Bronchial epithelial cell (primary cell): ENCODE measurements around the gene ACVR2B. TPM values are rescaled to one million over a fixed set of nuclear protein-coding genes. Genes with fewer than 3 reads are reported as not detected.
A peak's percentile ranks its signal among the peaks of the same experiment; 100 is the strongest.

Experiments
- DNase-seq: peaks from one replicate; pipeline ENCODE4 v3.0.0-alpha.2; 2010; ENCODE audit warnings: low read depth
- FAIRE-seq: peaks from 2 replicates; lab custom pipeline; 2011; peaks lifted over from hg19 to GRCh38; lab: Jason Lieb, UNC
- H3K27me3 ChIP-seq: 2 replicates; pipeline ENCODE4 v1.5.1; 2011; ENCODE audit warnings: low read length; ENCODE audit not compliant: control insufficient read depth, insufficient read depth
- H3K36me3 ChIP-seq: 2 replicates; pipeline ENCODE4 v1.5.1; 2011; ENCODE audit warnings: low read length; ENCODE audit not compliant: control insufficient read depth, insufficient read depth
- H3K4me3 ChIP-seq: 2 replicates; pipeline ENCODE4 v1.5.1; 2011; ENCODE audit warnings: mild to moderate bottlenecking, low read depth, low read length, control low read depth
- total RNA-seq: library from RNA; depleted of rRNA; stranded (reverse); fragments of >200 nt; gene quantifications from 2 replicates; pipeline ENCODE4 v1.2.1, GENCODE V29; 2014
- TF ChIP-seq, protein P1 (sequence below): IDR thresholded peaks from 2 replicates; pipeline ENCODE4 v1.5.1; 2011; ENCODE audit warnings: mild to moderate bottlenecking, moderate library complexity, low read length, control low read depth, inconsistent platforms; ENCODE audit not compliant: insufficient read depth, severe bottlenecking

The ACVR2B gene
- total RNA-seq, 1 donor from 2014 or later = 4.5 TPM

DNA sequence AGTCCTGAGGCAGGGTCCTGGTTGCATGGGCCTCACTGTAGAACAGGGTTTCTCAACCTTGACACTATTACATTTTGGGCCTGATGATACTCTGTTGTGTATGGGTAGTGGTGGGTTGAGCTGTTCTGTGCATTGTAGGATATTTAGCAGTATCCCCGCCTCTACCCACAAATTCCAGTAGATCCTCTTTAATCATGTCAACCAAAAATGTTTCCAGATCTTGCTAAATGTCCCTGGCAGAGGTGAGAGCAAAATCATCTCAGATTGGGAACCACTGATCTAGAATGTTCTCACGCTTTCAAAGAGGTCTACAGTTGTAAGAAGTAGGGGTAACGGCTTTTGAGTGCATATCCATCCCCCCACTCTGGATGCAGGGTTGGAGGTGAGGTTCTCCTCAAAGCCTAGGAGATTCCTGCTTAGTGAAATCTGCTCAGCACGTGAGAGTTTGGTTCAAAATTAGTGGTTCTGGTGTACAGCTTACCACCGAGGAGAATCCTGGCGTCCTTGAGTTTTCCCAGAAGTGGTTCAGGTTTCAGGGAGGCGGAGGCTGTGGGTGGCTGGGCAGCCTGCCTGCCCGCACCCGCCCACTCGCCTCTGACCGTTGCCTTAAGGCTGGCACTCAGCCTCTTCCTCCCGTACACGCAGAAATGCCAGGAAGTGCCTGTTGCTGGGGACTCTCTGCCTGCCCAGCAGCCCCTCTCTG, 5.3 kb downstream of the ACVR2B start:
- peak; percentile 57 for DNase-seq
- Histone ChIP-seq H3K36me3 (no peaks in the 10 kb centered on the region), H3K27me3 (no peaks in the 10 kb centered on the region), H3K4me3 (peak overlapping the region; percentile 25)
- no peak for FAIRE-seq
- TF ChIP-seq, protein P1, sequence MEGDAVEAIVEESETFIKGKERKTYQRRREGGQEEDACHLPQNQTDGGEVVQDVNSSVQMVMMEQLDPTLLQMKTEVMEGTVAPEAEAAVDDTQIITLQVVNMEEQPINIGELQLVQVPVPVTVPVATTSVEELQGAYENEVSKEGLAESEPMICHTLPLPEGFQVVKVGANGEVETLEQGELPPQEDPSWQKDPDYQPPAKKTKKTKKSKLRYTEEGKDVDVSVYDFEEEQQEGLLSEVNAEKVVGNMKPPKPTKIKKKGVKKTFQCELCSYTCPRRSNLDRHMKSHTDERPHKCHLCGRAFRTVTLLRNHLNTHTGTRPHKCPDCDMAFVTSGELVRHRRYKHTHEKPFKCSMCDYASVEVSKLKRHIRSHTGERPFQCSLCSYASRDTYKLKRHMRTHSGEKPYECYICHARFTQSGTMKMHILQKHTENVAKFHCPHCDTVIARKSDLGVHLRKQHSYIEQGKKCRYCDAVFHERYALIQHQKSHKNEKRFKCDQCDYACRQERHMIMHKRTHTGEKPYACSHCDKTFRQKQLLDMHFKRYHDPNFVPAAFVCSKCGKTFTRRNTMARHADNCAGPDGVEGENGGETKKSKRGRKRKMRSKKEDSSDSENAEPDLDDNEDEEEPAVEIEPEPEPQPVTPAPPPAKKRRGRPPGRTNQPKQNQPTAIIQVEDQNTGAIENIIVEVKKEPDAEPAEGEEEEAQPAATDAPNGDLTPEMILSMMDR = no peak

DNA sequence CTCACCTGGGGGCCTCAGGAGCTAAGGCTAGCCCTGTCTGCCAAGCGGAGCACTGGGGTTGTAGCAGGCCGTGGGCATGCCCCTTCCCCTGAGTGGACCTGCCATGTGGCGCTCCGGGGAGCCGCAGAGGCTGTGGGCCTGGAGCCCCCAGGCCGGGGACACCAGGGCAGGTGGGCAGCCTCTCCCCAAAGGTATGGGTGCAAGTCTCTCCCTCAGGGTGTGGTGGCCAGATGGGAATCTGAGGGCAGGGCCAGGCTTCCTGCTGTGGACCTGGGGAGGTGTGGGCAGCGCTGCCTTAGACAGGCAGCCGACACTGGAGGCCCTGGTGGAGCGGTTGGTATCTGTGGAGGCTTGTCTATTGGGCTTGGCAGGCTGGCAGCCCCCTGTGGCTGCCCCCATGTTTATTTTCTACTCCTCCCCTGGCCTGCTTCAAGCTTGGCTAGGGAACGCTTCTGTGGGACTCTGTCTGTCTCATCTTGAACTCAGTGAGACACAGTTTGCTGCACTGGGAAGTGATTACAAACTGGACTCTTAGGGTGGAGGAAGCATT, 5.9 kb downstream of the ACVR2B start:
- no peaks in the 10 kb centered on the region for H3K27me3 ChIP-seq
- no peak for FAIRE-seq
- TF ChIP-seq, protein P1 = no peak
- H3K4me3 ChIP-seq = peak overlapping the region; percentile 25
- no peaks in the 10 kb centered on the region for H3K36me3 ChIP-seq
- DNase-seq = no peak

DNA sequence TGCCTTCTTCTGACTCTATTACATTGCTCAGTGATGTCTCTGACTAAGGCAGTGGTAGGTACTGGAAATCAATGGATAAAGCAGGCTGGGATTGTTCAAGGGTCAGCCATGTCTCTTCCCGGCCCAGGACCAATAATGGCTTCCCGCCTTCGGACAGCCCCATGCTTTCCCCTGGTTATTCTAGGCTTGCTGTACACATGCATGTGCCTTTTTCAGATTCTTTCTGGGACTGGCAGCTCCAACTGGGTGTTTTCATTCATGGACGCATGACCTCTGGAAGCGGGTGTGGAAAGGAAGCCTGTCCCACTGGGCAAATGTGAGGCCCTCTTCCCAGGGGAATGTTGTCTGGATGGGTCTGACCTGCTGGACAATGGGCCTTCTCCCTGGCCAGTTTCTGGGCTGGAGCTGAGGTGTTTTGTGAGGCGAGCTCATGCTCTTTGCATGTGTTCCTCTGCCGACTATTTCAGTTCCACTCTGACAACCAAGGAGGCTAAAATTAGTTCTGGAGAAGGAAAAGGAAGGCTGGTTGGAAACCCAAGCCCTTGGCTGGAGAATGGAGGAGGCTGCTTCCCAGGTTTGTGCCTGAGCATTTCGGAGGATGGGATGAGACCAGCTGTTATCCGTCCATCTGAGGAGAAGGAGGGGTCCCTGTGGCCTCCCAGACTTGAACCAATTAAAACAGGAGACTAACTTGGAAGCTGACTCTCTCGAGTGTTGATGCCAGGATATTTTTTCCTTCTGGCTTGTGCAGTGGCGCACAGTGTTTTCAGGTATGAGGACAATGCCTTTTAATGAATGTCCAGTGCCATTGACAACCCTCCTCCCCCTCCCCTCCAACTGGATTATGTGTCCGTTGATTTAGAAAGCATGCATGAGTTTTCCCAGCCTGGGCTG, 6.9 kb downstream of the ACVR2B start:
- TF ChIP-seq, protein P1 = no peak
- no peak for DNase-seq
- H3K36me3 ChIP-seq = no peaks in the 10 kb centered on the region
- H3K4me3 ChIP-seq = no peak overlapping the region
- no peak for FAIRE-seq
- no peaks in the 10 kb centered on the region for H3K27me3 ChIP-seq

DNA sequence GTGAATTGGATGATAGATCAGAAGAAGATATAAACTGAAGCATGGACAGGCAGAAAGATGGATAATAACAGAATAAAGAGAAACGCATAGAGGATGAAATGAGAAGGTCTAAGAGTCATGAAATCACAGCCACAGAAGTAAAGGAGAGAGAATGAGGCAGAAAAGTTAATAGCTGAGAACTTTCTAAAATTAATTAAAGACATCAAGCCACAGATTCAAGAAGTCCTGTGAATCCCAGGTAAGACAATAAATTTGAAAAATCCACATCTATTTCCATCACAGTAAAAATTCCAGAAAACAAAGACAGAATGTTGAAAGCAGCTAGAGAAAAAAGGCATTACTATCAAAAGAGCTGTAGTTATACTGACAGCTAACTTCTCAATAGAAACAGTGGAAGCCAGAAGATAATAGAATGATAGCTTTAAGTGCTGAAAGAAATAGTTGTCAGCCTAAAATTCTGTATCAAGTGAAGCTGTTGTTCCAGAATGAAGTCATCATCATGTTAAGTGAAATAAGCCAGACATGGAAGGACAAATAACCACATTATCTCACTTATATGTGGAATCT, 12.0 kb downstream of the ACVR2B start:
- TF ChIP-seq, protein P1 = no peak
- DNase-seq (no peak), FAIRE-seq (no peak)
- Histone ChIP-seq H3K36me3 (no peaks in the 10 kb centered on the region), H3K4me3 (no peak overlapping the region), H3K27me3 (no peaks in the 10 kb centered on the region)

DNA sequence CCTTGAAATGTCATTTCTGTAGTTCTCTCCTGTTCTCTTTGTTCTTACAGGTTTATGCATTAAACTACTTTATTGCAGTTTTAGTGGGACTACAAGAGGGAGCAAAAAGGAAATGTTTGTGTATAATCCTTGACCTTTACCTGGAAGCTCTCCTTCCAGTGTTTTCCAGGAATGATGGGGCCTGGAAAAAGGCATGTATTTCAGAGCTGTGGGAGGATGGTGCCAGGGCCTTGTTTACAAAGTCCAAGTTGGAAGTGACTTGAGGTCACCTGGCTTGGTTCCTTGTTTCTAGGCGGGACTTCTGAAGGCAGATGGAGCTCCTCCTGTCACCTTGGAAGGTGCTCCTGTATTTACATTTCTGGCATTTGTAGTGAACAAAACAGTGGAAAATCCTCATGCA, 15.1 kb downstream of the ACVR2B start:
- Histone ChIP-seq H3K4me3 (no peak overlapping the region), H3K27me3 (no peaks in the 10 kb centered on the region), H3K36me3 (no peaks in the 10 kb centered on the region)
- FAIRE-seq (no peak), DNase-seq (no peak)
- TF ChIP-seq, protein P1 = no peak
